HG02678 (cell line): ENCODE measurements around the gene TBX18.

Experiments
- ATAC-seq: cut with Tn5 transposase; IDR thresholded peaks from one replicate; pipeline ENCODE4 v1.9.1; 2021; ENCODE audit warnings: mild to moderate bottlenecking, moderate library complexity; ENCODE audit not compliant: unreplicated experiment

Gene TBX18

DNA sequence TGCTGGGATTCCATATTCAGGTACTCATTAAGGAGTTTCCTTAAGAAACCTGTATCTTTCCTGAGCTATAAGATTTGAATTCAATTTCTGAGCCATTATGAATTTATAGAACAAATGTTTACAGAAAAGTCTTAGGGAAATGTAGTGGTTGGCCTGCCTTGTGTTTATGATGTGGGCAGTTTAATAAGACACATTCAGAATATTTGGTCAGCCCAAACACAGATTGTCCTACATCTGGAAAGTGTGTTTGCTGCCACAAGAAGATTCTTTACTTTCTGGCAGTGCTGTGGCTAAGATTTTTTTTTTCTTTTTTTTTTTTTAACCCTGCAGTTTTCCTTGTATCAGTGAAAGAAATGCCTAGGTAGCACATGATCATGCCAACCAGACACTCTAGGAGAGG lies 15.2 kb downstream of the TBX18 start:
- ATAC-seq: no peak

DNA sequence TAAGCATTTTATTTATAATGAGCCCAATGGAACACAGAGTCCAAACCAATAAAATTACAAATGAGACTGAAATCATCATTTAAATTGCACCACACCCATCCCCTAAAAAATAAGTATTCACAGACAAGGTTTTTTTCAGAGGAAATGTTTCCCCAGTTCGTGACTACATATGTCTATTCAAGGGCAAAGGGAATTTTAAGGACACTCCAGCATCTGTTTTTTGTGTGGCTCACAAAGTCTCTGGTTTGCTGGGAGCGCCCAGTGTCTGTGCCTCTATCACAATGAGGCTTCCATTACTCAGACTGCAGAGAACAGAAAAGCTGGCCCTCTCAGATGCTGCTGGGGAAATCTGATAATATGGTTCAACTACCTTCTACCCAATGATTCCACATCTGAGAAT lies 16.0 kb downstream of the TBX18 start:
- ATAC-seq: no peak

DNA sequence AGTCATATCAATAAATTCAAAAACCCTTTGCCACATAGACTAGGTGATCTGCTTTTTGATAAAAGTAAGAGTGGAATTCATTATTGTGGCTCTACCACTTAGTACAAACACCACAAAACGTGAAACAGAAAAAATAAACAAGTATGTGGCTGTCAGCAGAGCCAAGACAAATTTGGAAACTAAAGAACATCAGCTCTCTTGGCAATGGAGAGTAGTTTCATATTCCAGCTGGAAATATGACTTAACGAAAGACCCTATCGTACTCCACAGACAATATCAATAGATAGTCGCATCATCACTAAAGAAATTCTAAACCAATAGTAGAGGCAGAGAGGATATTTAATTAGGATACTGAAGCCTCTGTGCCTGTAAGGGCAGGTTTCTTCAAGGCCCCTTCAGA lies 20.8 kb downstream of the TBX18 start:
- no peak for ATAC-seq

DNA sequence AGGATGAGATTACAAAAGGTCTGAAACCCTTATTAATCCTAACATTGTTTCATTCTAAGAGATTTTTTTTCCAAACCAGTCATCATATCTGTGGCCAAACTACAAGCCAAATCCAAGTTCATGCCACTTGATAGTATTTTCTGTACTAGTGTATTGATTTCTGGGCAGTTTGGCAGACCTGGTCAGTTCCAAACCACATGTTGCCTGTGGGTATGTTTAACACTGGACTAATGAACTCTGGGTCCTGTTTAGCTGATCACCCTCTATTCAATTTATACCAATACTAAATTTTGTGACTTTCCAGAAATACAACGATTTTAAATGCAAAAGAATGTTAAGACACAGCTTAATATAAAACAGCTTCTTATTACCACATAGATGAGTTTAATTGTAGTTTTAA lies 24.0 kb downstream of the TBX18 start:
- no peak for ATAC-seq

GRCh38 chr6:84739866-84740208 lies 24.6 kb downstream of the TBX18 start:
- ATAC-seq: no peak

DNA sequence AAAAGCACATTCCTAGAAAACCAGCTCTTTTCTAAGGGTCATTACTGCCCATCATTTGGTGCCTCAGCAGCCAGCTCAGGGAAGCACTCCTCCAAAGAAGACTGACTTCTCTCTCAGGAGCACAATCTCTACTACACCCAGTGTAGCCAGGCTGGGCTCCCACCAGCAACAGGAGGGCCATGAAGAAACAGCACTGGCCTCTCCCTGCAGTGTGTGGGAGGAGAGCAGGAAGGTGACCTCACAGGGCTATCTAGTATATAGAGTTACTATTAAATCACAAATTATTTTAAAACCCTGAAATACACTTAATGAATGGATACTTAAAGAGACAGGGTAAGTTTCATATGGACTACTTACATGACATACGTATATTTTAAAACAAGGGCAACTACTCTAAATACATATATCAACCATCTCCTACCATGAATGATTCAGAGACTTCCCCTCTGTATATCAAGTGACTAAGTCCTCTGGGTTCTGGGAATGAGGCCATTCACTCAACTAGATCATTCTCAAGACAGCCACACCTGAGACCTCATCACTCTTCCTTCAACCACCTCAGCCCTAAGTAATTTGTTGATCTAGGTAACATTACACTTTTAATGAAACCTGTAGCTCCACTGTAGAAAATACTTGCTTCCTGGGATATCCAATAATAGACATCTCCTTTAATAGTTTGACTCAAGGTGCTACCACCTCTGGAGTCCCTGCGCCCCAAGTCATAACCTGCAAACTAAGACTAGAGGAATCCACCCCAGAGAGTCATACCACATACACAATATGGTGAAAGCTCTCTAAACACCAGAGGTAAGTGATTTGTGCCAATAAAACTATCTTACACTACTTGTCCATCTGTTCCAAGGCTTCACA lies 25.2 kb downstream of the TBX18 start:
- no peak for ATAC-seq

GRCh38 chr6:84733889-84734288 lies 30.5 kb downstream of the TBX18 start:
- ATAC-seq: no peak

GRCh38 chr6:84731901-84732300 lies 32.5 kb downstream of the TBX18 start:
- no peak for ATAC-seq

DNA sequence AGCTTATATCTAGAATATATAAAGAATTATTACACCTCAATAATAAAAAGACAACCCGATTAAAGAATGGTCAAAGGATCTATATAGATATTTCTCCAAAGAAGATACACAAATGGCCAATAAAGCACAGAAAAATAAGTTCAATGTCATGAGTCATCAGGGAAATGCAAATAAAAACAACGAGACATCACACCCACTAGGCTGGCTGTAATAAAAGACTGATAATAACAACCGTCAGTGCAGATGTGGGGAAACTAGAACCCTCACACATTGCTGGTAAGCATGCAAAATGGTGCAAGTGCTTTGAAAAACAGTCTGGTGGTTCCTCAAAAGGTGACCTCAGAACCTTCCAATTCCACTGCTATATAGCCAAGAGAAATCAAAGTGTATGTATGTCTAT lies 33.0 kb downstream of the TBX18 start:
- ATAC-seq: no peak

DNA sequence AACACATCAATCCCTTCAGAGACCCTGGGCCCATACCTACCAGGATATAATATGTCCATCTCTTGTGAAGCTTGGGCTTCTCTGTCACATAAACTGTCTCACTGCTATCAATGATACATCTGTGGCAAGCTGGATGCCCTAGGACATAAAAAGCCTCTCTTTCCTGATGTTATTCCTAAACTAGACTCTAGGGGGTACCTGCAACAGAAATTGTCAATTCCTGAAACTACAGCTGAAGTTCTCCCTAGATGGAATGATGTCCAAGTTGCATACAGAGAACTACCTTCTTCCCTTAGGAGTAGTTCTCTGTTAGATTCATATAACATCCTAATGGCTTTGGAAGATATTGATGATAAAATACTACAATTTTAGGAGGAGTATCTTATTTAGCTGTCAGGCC lies 35.8 kb downstream of the TBX18 start:
- no peak for ATAC-seq

DNA sequence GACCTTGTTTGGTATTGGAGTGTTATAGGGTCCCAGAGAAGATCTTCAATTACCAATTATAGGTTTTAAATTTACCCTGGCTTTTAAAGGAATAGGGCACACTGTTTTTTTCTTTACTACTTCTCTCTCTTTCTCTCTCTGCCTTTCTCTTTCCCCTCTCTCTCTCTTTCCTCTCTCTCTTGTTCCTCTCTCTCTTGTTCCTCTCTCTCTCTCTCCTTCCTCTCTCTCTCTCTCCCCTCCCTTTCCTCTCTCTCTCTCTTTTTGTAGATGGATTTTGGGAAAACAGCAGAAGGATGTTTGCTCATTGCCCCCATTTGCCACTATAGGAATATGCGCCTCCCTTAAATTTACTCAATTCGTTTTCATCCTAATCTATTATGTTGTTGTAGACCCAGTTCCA lies 45.2 kb downstream of the TBX18 start:
- ATAC-seq: no peak

GRCh38 chr6:84718038-84718955 lies 46.1 kb downstream of the TBX18 start:
- no peak for ATAC-seq

DNA sequence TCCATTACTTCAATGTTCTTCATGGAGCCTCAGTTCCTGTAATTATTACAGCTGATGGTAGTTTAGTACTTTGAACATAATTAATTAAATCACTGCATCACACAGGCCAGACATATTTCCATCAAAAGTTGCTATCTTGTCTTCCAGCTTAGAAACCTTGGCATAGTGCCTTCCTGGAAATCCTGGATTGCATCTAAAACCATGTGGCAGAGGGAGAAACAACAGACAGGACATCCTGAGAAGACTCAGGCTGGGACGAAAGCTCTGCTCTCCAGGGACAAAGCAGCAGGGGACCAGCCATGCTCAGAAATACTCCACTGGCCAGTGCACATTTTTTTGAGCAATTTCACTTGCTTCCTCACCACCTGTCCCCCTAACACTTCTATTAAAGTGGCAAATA lies 55.3 kb downstream of the TBX18 start:
- ATAC-seq: no peak

DNA sequence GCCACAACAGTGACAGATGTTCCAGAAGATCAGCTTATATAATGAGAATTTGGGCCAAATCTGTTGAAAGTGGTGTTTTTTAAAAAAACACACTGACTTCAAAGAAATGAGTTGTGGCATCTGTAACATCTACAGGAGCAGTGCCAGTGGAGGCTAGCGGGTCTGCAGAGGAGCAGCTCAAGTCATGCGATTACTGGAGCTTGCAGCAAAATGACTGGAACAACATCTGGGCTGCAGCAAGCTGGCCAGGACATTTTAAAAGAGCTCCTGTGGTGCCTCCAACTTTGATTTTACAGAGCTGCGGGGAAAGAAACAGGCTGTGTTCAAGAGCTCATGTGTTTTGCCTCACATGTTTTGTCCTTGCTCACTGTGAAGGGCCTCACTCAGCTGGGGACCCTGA lies 57.2 kb downstream of the TBX18 start:
- ATAC-seq: no peak

- ATAC-seq: no peak
Measured at GRCh38 chr6:84696166-84696565, 68.2 kb downstream of the TBX18 start.

GRCh38 chr6:84691978-84692623 lies 72.3 kb downstream of the TBX18 start:
- no peak for ATAC-seq

- no peak for ATAC-seq
Measured at GRCh38 chr6:84688141-84688873, 76.1 kb downstream of the TBX18 start.

GRCh38 chr6:84687431-84687830 lies 77.0 kb downstream of the TBX18 start:
- ATAC-seq: no peak

- no peak for ATAC-seq
Measured at GRCh38 chr6:84685983-84686584, 78.3 kb downstream of the TBX18 start.

GRCh38 chr6:84681693-84682326 lies 82.6 kb downstream of the TBX18 start:
- ATAC-seq: no peak
